ENCODE data around the gene EPB41L1. TPM values are rescaled to one million over a fixed set of nuclear protein-coding genes. Genes with fewer than 3 reads are reported as not detected.

Gene EPB41L1
- polyA plus RNA-seq, 4 donors, result 10.5 to 26.5 (median 12.6) TPM

DNA sequence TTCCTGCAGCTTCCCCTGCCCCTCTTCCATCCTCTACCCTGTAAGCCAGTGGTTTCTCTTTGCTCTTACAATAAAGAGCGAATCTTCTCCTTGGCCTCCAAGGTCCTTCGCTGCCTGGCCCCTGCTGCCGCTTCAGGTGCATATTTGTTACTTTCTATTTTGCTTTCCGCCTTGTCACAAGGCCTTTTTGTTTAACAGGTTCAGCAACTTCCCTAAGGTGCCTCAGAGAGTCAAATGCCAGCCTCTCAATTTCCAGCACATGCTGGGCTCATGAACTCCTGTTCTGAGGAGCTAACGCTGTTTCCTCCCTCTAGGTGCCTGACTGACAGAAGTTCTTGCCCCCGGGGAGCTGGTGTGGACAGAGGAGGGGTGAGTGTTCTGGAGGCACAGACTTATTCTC lies 42.4 kb upstream of the EPB41L1 start:
- no peak overlapping the region for H3K4me3 ChIP-seq (ENCODE audit: low read depth in 1 of 3, low read length in 3 of 3)
- peaks cover 0 to 22% (median 0%) of the 10 kb centered on the region in 3 donors for H3K36me3 ChIP-seq (ENCODE audit: control insufficient read depth in 3 of 3, insufficient read depth in 2 of 3, low read depth in 1 of 3, low read length in 3 of 3)
- peak overlapping the region in 2 of 3 donors; percentile 32 to 55 for H3K27ac ChIP-seq (ENCODE audit: low read depth in 1 of 3, low read length in 2 of 3)
- WGBS, 3 donors, result 13 to 61% (median 28%) methylated on average over 6 of the region's 6 CpGs
- peaks cover 0 to 20% (median 2%) of the 10 kb centered on the region in 3 donors for H3K4me1 ChIP-seq (ENCODE audit: control insufficient read depth in 3 of 3, insufficient read depth in 2 of 3, low read depth in 1 of 3, low read length in 2 of 3)
- no peaks in the 10 kb centered on the region for H3K9me3 ChIP-seq (ENCODE audit: control insufficient read depth in 2 of 2, insufficient read depth in 1 of 2, low read depth in 1 of 2, low read length in 1 of 2)
- DNase-seq (peak; percentile 66 to 87), FAIRE-seq (no peak)
- H3K27me3 ChIP-seq (ENCODE audit: control insufficient read depth in 3 of 3, insufficient read depth in 3 of 3, low read length in 3 of 3), result no peaks in the 10 kb centered on the region

DNA sequence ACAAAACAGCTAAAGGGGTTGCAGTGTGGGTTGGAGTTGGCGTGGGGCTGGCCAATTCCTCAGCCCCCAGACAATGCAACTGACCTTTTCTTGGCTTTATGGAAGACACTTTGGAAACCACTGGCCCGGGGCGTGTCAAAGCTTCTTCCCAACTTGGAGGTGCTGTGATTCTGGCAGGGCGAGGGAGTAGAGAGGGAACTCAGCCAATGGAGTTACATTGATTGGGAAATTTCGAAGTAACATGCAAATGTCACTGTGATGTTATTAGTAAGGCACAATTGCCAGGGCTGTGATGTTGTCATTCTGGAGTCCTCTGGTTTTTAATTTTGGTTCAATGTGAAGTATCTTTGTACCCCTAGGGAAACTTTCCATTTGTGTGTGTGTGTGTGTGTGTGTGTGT lies 41.5 kb upstream of the EPB41L1 start:
- peaks cover 0 to 22% (median 0%) of the 10 kb centered on the region in 3 donors for H3K36me3 ChIP-seq (ENCODE audit: control insufficient read depth in 3 of 3, insufficient read depth in 2 of 3, low read depth in 1 of 3, low read length in 3 of 3)
- DNase-seq, result no peak

DNA sequence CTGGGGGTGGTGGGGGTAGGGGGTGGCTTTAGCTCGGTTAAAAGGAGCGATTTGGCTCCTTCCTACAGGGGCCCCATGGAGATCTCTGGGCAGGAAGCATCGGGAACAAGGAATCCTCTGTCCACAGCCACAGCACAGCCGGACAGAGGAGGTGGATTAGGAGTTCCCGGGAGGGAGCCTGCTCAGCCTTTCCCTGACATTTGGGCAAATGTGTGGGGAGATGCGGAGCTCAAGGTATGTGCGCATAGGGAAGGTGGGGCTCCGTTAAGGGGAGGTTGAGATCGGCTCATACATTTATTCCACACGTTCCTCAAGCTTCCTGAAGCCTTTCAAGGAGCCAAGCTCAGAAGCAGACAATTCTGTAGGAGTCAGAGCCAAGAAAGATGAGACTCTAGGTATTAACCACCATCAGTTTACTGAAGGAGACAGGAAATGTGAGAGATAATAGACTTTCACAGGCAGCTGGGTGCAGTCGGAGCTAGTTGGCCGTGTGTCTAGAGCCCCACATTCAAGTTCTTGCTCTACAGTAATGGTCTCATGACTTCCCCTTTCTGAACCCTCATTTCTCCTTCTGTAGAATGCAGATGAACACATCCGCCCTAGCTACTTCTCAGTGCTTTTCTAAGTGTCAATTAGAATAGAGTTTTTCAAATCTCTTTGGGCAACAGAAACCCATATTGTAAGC lies 40.8 kb upstream of the EPB41L1 start:
- H3K9me3 ChIP-seq (ENCODE audit: control insufficient read depth in 2 of 2, insufficient read depth in 1 of 2, low read depth in 1 of 2, low read length in 1 of 2), result no peaks in the 10 kb centered on the region
- DNase-seq, result no peak
- FAIRE-seq, result no peak
- H3K4me3 ChIP-seq (ENCODE audit: low read depth in 1 of 3, low read length in 3 of 3), result no peak overlapping the region
- H3K4me1 ChIP-seq (ENCODE audit: control insufficient read depth in 3 of 3, insufficient read depth in 2 of 3, low read depth in 1 of 3, low read length in 2 of 3), result peaks cover 0 to 25% (median 2%) of the 10 kb centered on the region in 3 donors
- peaks cover 0 to 19% (median 0%) of the 10 kb centered on the region in 3 donors for H3K36me3 ChIP-seq (ENCODE audit: control insufficient read depth in 3 of 3, insufficient read depth in 2 of 3, low read depth in 1 of 3, low read length in 3 of 3)
- no peaks in the 10 kb centered on the region for H3K27me3 ChIP-seq (ENCODE audit: control insufficient read depth in 3 of 3, insufficient read depth in 3 of 3, low read length in 3 of 3)
- WGBS, 3 donors, result 64 to 84% (median 77%) methylated on average over 13 of the region's 13 CpGs
- H3K27ac ChIP-seq (ENCODE audit: low read depth in 1 of 3, low read length in 2 of 3), result no peak overlapping the region

More for the DNA sequence above, 41.5 kb upstream of the EPB41L1 start:
- no peak for FAIRE-seq
- no peaks in the 10 kb centered on the region for H3K9me3 ChIP-seq (ENCODE audit: control insufficient read depth in 2 of 2, insufficient read depth in 1 of 2, low read depth in 1 of 2, low read length in 1 of 2)
- 82 to 91% (median 86%) methylated on average over 5 of the region's 5 CpGs for WGBS, 3 donors
- peaks cover 0 to 23% (median 2%) of the 10 kb centered on the region in 3 donors for H3K4me1 ChIP-seq (ENCODE audit: control insufficient read depth in 3 of 3, insufficient read depth in 2 of 3, low read depth in 1 of 3, low read length in 2 of 3)
- H3K4me3 ChIP-seq (ENCODE audit: low read depth in 1 of 3, low read length in 3 of 3), result no peak overlapping the region
- no peaks in the 10 kb centered on the region for H3K27me3 ChIP-seq (ENCODE audit: control insufficient read depth in 3 of 3, insufficient read depth in 3 of 3, low read length in 3 of 3)
- H3K27ac ChIP-seq (ENCODE audit: low read depth in 1 of 3, low read length in 2 of 3), result no peak overlapping the region

DNA sequence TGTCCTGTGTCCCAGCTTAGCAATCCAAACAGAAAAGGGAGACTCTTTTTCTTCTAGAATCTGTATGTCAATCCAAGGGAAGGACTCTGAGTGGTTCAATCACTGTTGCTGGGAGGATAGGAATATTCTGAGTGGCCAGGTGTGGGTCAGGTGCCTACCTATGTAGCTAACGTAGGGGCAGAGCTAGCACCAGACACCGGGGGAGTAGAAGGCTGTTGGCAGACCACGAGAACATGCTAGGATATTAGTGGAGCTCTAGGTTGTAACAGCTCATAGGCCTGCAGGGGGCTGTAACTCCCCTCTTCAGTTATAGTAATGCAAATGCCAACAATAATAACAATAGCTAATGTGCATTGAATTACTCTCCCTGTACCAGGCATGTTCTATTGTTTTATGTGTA lies 39.8 kb upstream of the EPB41L1 start:
- Histone ChIP-seq H3K4me1 (ENCODE audit: control insufficient read depth in 3 of 3, insufficient read depth in 2 of 3, low read depth in 1 of 3, low read length in 2 of 3) (peaks cover 0 to 25% (median 2%) of the 10 kb centered on the region in 3 donors), H3K27me3 (ENCODE audit: control insufficient read depth in 3 of 3, insufficient read depth in 3 of 3, low read length in 3 of 3) (no peaks in the 10 kb centered on the region), H3K9me3 (ENCODE audit: control insufficient read depth in 2 of 2, insufficient read depth in 1 of 2, low read depth in 1 of 2, low read length in 1 of 2) (no peaks in the 10 kb centered on the region), H3K36me3 (ENCODE audit: control insufficient read depth in 3 of 3, insufficient read depth in 2 of 3, low read depth in 1 of 3, low read length in 3 of 3) (peaks cover 0 to 12% (median 0%) of the 10 kb centered on the region in 3 donors), H3K4me3 (ENCODE audit: low read depth in 1 of 3, low read length in 3 of 3) (no peak overlapping the region), H3K27ac (ENCODE audit: low read depth in 1 of 3, low read length in 2 of 3) (no peak overlapping the region)
- DNase-seq, result no peak
- 87 to 89% (median 88%) methylated on average over 3 of the region's 3 CpGs for WGBS, 3 donors
- no peak for FAIRE-seq

DNA sequence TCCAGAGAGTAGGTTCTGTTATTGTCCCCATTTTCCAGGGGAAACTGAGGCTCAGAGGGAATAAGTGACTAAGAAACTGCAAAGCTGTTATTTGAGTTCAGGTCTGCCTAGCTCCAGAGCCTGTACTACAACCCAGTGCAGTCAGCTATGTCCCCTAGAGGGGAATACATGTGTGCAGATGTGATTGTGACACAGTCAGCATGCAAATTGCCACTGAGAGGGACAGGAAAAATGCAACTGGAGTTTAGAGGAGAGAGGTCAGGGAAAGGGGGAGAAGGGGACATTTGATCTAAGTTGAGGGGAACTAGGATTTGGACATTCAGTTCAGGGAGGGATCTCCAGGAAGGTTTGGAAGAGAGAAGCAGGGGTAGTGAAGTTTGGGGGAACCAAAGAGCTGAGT lies 38.6 kb upstream of the EPB41L1 start:
- DNase-seq (no peak), FAIRE-seq (no peak)
- Histone ChIP-seq H3K27me3 (ENCODE audit: control insufficient read depth in 3 of 3, insufficient read depth in 3 of 3, low read length in 3 of 3) (no peaks in the 10 kb centered on the region), H3K4me3 (ENCODE audit: low read depth in 1 of 3, low read length in 3 of 3) (no peak overlapping the region), H3K4me1 (ENCODE audit: control insufficient read depth in 3 of 3, insufficient read depth in 2 of 3, low read depth in 1 of 3, low read length in 2 of 3) (peaks cover 0 to 23% (median 2%) of the 10 kb centered on the region in 3 donors), H3K9me3 (ENCODE audit: control insufficient read depth in 2 of 2, insufficient read depth in 1 of 2, low read depth in 1 of 2, low read length in 1 of 2) (no peaks in the 10 kb centered on the region), H3K36me3 (ENCODE audit: control insufficient read depth in 3 of 3, insufficient read depth in 2 of 3, low read depth in 1 of 3, low read length in 3 of 3) (peaks cover 0 to 9% (median 0%) of the 10 kb centered on the region in 3 donors), H3K27ac (ENCODE audit: low read depth in 1 of 3, low read length in 2 of 3) (no peak overlapping the region)

DNA sequence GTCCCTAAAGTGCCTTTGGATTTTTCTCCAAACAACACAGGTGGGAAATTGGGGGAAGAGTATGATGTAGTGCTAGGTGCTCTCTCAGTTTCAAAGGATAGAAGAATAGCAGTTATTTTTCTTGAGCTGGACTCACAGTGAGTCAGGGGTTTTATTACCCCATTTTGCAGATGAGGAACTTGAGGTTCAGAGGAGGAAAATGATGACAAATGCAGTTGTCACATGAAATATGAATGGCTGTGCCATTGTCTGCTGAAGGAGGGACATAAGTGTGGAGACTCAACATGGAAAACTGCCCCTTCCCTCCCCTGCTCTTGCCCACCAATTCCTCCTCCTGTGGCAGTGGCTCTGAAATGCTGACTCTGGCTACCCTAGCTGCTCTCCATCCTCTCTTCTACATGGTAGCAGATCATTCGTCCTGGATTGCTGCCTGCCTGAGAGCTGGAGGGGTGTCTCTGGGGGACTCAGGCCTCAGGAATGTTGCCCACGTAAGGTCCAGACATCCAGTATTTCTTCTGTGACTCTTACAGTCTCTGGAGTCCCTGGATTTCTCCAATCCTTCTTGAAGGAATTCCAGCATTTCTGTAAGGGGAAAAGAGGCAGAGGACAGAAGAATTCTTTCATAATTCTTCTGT lies 37.6 kb upstream of the EPB41L1 start:
- FAIRE-seq (no peak), DNase-seq (no peak)
- H3K27me3 ChIP-seq (ENCODE audit: control insufficient read depth in 3 of 3, insufficient read depth in 3 of 3, low read length in 3 of 3), result no peaks in the 10 kb centered on the region
- 75 to 91% (median 84%) methylated on average over 2 of the region's 2 CpGs for WGBS, 3 donors
- peaks cover 0 to 20% (median 0%) of the 10 kb centered on the region in 3 donors for H3K4me1 ChIP-seq (ENCODE audit: control insufficient read depth in 3 of 3, insufficient read depth in 2 of 3, low read depth in 1 of 3, low read length in 2 of 3)
- H3K36me3 ChIP-seq (ENCODE audit: control insufficient read depth in 3 of 3, insufficient read depth in 2 of 3, low read depth in 1 of 3, low read length in 3 of 3), result peaks cover 0 to 16% (median 0%) of the 10 kb centered on the region in 3 donors
- H3K4me3 ChIP-seq (ENCODE audit: low read depth in 1 of 3, low read length in 3 of 3), result no peak overlapping the region
- H3K27ac ChIP-seq (ENCODE audit: low read depth in 1 of 3, low read length in 2 of 3), result no peak overlapping the region
- H3K9me3 ChIP-seq (ENCODE audit: control insufficient read depth in 2 of 2, insufficient read depth in 1 of 2, low read depth in 1 of 2, low read length in 1 of 2), result no peaks in the 10 kb centered on the region

DNA sequence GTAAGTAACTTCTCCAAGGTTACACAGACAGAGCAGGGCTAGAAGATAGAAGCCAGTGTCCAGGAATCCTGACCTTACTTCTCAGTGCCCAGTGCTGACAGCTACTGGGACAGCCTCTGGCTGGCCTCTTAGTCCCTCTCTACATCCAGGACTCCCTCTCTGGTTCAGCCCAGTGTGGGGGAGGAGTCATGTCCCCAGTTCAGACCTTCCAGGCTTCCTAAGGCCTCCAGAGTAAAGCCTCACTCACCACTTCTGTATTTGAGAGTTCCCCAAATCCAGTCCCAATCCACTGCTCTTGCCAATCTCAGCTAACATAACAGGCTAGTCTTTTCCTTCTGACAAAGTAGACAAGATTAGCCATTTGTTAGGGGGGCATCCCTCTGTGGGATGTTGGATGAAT lies 36.9 kb upstream of the EPB41L1 start:
- Histone ChIP-seq H3K36me3 (ENCODE audit: control insufficient read depth in 3 of 3, insufficient read depth in 2 of 3, low read depth in 1 of 3, low read length in 3 of 3) (peaks cover 0 to 12% (median 0%) of the 10 kb centered on the region in 3 donors), H3K9me3 (ENCODE audit: control insufficient read depth in 2 of 2, insufficient read depth in 1 of 2, low read depth in 1 of 2, low read length in 1 of 2) (no peaks in the 10 kb centered on the region), H3K4me3 (ENCODE audit: low read depth in 1 of 3, low read length in 3 of 3) (no peak overlapping the region), H3K4me1 (ENCODE audit: control insufficient read depth in 3 of 3, insufficient read depth in 2 of 3, low read depth in 1 of 3, low read length in 2 of 3) (peaks cover 0 to 17% (median 0%) of the 10 kb centered on the region in 3 donors), H3K27ac (ENCODE audit: low read depth in 1 of 3, low read length in 2 of 3) (no peak overlapping the region), H3K27me3 (ENCODE audit: control insufficient read depth in 3 of 3, insufficient read depth in 3 of 3, low read length in 3 of 3) (no peaks in the 10 kb centered on the region)
- no peak for DNase-seq
- FAIRE-seq, result no peak

DNA sequence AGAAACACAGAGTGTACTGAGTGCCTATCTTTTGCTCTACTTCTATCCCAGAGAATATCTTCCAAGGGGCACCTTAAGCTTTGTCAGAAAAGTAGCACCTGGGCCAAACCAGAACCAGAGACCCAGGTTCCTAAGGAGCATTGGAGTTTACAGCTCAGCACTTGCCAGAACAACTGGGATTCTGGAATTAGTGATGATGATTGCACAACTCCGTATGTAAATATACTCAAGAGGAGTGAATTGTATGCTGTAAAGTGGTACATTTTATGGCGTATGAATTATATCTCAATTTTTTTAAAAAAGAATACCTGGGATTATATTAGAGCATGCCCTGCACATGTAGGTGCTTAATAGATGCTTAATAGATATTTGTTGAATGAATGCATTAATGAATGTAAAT lies 36.2 kb upstream of the EPB41L1 start:
- Histone ChIP-seq H3K4me3 (ENCODE audit: low read depth in 1 of 3, low read length in 3 of 3) (no peak overlapping the region), H3K27ac (ENCODE audit: low read depth in 1 of 3, low read length in 2 of 3) (no peak overlapping the region), H3K36me3 (ENCODE audit: control insufficient read depth in 3 of 3, insufficient read depth in 2 of 3, low read depth in 1 of 3, low read length in 3 of 3) (peaks cover 0 to 12% (median 0%) of the 10 kb centered on the region in 3 donors), H3K4me1 (ENCODE audit: control insufficient read depth in 3 of 3, insufficient read depth in 2 of 3, low read depth in 1 of 3, low read length in 2 of 3) (peaks cover 0 to 16% (median 0%) of the 10 kb centered on the region in 3 donors), H3K27me3 (ENCODE audit: control insufficient read depth in 3 of 3, insufficient read depth in 3 of 3, low read length in 3 of 3) (no peaks in the 10 kb centered on the region), H3K9me3 (ENCODE audit: control insufficient read depth in 2 of 2, insufficient read depth in 1 of 2, low read depth in 1 of 2, low read length in 1 of 2) (no peaks in the 10 kb centered on the region)
- FAIRE-seq, result no peak
- WGBS, 3 donors, result 24 to 58% (median 53%) methylated on average over 2 of the region's 2 CpGs
- DNase-seq, result peak in 1 of 2 donors; percentile 64
